ENCODE measurements around the gene DEAF1.

DNA sequence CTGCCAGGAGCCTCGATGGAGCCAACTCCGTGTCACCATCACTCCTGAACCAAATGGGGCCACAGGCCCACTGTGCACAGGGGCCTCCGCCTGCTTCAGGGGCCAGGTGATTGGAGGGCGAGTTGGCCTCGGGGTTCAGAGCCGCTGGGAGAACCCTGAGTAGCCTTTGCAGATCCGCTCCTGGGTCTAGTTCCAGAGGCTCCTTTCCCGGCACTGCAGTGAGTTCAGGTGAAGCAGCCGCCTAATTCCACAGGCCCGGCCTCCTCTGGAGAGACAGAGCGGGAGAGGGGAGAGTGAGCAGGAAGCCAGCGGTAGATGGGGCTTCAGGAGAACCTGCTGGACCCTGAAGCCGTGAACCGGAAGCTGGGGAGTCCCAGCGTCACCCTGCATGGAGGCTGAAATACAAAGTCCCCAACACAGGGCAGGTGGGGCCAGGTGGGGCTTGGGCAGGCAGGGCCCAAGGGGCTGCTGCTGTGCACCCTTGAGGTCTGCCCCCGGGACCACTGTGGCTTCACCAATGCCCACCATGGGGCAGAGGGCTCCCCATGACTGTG lies 35.4 kb downstream of the DEAF1 start:
- TF ChIP-seq EZH2phosphoT487 (IDR thresholded peaks at IDR 0.05; ENCODE audit: insufficient read depth, low read depth) (no peak), EZH2 (IDR thresholded peaks at IDR 0.05; ENCODE audit: insufficient read depth, poor library complexity, severe bottlenecking) (no peak)

Data from GM23248 (cell line).